Colonic mucosa (tissue), 4 donors: ENCODE results near the gene FAM120AOS. TPM values are rescaled to one million over a fixed set of nuclear protein-coding genes. Genes with fewer than 3 reads are reported as not detected.

ENCODE experiments used
- DNase-seq: peaks from one replicate; pipeline ENCODE4 v3.0.0-alpha.2; 2020
- H3K27ac ChIP-seq: fragments of 200-600 bp; one replicate; pipeline ENCODE4 v1.8.0; 2021
- H3K27me3 ChIP-seq: fragments of 200-600 bp; one replicate; pipeline ENCODE4 v1.8.0; 2021
- H3K36me3 ChIP-seq: fragments of 200-600 bp; one replicate; pipeline ENCODE4 v1.8.0; 2021
- H3K4me1 ChIP-seq: fragments of 200-600 bp; one replicate; pipeline ENCODE4 v1.8.0; 2021; ENCODE audit warnings: mild to moderate bottlenecking
- H3K4me3 ChIP-seq: fragments of 200-600 bp; one replicate; pipeline ENCODE4 v1.8.0; 2021
- H3K9ac ChIP-seq, 2 donors: one replicate each; pipeline ENCODE4 v1.7.0; 2013; ENCODE audit warnings: control low read depth in 2 of 2, low read depth in 2 of 2, low read length in 2 of 2
- H3K9me3 ChIP-seq: fragments of 200-600 bp; one replicate; pipeline ENCODE4 v1.8.0; 2021
- intact Hi-C: fragments of 100-400 bp; cut with DNase I; formaldehyde crosslinking; loops from one replicate; pipeline ENCODE4 v1.14.1; 2022
- total RNA-seq, 2 donors: library from RNA; stranded (reverse); fragmentation: NEBNext Ultra II Directional in 1 of 2; extraction: Animal tissue kit (Norgen Biotek cat#: 25700) in 1 of 2; gene quantifications; one replicate each; pipeline ENCODE4 v1.2.1, GENCODE V29; 2021
- TF ChIP-seq, protein P1 (sequence below): fragments of 200-600 bp; IDR thresholded peaks from one replicate; pipeline ENCODE4 v1.8.0; 2022; ENCODE audit warnings: antibody characterized with exemption, mild to moderate bottlenecking
- donor health status: healthy.
- donor health status: DM: no; HTN: no; CAD: no.
- donor health status: DM: no; HTN: no; CAD: no.

The FAM120AOS gene
- total RNA-seq, 2 donors from 2014 or later = 56.5 to 67.1 TPM

DNA sequence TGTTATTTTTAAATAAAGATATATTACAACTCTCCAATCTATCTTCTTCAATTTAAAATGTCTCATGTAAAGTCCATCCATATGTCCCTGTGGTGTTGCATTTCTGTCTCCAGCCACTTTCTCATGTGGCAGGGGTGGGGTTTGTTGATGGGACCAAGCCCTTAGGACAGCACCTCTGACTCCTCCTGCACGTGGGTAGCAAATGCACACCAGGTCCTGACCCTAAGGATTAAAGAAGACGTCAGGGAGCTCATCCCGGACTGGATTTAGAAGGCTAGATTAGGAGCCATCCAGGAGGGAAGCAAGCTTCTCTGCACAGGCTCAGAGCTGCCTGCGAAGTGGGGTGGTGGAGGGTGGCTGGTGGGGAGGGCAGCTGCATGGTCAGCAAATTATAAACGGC is 38.9 kb upstream of the FAM120AOS start:
- intact Hi-C loops = no loop called here
- Histone ChIP-seq H3K9me3 (no peaks in the 10 kb centered on the region), H3K27me3 (no peaks in the 10 kb centered on the region), H3K4me1 (no peaks in the 10 kb centered on the region), H3K4me3 (no peak overlapping the region), H3K36me3 (peaks cover 14% of the 10 kb centered on the region), H3K27ac (no peak overlapping the region), H3K9ac (no peak overlapping the region)
- TF ChIP-seq, protein P1, sequence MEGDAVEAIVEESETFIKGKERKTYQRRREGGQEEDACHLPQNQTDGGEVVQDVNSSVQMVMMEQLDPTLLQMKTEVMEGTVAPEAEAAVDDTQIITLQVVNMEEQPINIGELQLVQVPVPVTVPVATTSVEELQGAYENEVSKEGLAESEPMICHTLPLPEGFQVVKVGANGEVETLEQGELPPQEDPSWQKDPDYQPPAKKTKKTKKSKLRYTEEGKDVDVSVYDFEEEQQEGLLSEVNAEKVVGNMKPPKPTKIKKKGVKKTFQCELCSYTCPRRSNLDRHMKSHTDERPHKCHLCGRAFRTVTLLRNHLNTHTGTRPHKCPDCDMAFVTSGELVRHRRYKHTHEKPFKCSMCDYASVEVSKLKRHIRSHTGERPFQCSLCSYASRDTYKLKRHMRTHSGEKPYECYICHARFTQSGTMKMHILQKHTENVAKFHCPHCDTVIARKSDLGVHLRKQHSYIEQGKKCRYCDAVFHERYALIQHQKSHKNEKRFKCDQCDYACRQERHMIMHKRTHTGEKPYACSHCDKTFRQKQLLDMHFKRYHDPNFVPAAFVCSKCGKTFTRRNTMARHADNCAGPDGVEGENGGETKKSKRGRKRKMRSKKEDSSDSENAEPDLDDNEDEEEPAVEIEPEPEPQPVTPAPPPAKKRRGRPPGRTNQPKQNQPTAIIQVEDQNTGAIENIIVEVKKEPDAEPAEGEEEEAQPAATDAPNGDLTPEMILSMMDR = no peak
- no peak for DNase-seq

DNA sequence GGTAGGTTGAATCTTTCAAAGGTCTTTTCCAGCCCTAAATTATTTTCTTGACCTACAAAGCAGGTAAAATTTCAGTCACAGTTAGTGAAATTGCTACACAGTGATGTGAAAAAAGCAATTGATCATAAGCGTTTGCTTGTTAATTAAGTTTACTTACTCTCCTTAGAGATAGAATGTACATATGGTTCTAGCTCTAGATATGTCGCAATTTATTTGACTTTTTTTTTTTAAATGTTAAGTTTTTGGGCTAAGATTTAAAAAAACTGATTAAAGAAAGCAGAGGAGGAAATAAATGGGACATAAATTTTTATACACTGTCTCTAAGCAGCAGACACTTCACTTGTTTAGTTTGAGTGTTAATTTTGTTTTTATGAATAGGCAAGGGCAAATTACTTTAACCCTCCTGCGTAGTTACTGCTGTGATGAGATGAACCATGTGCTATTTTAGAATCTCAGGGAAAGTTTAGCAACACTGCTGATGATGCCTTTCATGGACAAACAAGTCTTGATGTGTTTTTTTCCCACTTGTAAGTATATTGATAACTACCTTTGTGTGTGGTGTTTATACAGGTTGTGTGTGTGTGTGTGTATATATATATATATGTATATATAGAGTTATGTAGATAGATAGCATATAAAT is 38.3 kb upstream of the FAM120AOS start:
- no peak for DNase-seq
- TF ChIP-seq, protein P1 = no peak
- Histone ChIP-seq H3K9me3 (no peaks in the 10 kb centered on the region), H3K36me3 (peaks cover 9% of the 10 kb centered on the region), H3K27me3 (no peaks in the 10 kb centered on the region), H3K27ac (no peak overlapping the region), H3K9ac (no peak overlapping the region), H3K4me3 (no peak overlapping the region), H3K4me1 (no peaks in the 10 kb centered on the region)
- intact Hi-C loops = no loop called here

DNA sequence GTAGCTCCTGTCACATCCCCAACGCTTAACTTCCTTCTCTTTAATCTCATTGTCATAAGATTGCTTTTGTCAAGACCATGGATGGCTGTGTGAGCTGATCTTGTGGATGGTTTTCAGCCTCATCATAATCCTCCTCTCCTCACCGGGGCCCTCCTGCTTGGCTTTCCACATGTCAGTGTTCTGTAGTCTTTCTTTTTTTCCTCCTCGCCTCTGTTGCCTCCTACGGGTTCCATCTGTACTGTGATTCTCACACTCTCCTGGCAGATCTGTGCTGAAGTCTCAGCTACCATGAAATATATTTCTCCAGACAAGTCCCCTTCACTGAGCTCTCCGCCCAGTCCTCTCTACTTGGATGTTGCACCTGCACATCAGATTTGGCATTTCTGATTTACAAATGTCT is 34.9 kb upstream of the FAM120AOS start:
- Histone ChIP-seq H3K9ac (no peak overlapping the region), H3K4me1 (no peaks in the 10 kb centered on the region), H3K36me3 (peaks cover 4% of the 10 kb centered on the region), H3K9me3 (no peaks in the 10 kb centered on the region), H3K27ac (no peak overlapping the region), H3K4me3 (no peak overlapping the region), H3K27me3 (no peaks in the 10 kb centered on the region)
- intact Hi-C loops = no loop called here
- TF ChIP-seq, protein P1 = no peak
- DNase-seq = no peak

DNA sequence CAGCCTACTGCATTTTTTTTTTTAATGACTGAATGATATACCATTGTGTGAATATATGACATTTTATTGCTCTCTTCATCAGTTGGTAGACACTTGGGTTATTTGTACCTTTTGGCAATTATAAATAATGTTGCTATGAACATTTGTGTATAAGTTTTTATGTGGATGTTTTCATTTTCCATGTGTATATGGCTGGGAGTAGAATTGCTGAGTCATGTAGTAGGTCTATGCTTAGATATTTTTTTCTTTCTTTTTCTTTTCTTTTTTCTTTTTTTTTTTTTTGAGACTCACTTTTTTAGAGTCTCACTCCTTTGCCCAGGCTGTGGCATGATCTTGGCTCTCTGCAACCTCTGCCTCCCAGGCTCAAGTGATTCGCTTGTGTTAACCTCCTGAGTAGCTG is 32.9 kb upstream of the FAM120AOS start:
- H3K27me3 ChIP-seq = no peaks in the 10 kb centered on the region
- peaks cover 4% of the 10 kb centered on the region for H3K36me3 ChIP-seq
- H3K27ac ChIP-seq = no peak overlapping the region
- no peak overlapping the region for H3K4me3 ChIP-seq
- H3K4me1 ChIP-seq = no peaks in the 10 kb centered on the region
- TF ChIP-seq, protein P1 = no peak
- no peak for DNase-seq
- no peaks in the 10 kb centered on the region for H3K9me3 ChIP-seq
- no peak overlapping the region for H3K9ac ChIP-seq
- intact Hi-C loops = no loop called here

DNA sequence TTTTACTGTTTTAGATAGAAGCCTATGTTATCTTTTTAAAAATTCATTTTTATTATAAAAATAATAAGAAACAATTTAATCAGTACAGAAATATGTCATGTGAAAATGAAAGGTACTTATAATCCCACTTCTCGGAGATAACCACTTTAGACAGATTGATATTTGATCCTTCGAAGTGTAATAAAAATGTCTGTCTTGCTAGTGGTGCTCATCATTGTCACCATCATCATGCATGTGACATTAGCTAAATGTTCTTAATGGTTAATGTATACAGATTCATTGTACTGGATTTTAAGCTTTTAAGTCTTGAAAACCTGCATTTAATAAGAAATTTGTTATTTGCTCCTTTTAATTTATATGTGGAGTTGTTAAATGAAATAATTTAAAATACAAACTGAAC is 30.1 kb upstream of the FAM120AOS start:
- Histone ChIP-seq H3K27me3 (no peaks in the 10 kb centered on the region), H3K36me3 (peaks cover 4% of the 10 kb centered on the region), H3K9ac (no peak overlapping the region), H3K4me3 (no peak overlapping the region), H3K27ac (no peak overlapping the region), H3K4me1 (no peaks in the 10 kb centered on the region), H3K9me3 (no peaks in the 10 kb centered on the region)
- TF ChIP-seq, protein P1 = no peak
- DNase-seq = no peak
- intact Hi-C loops = no loop called here
